MM.1S (cell line): Measurements from ENCODE around the gene CLC.

Experiments
- DNase-seq: peaks from one replicate; pipeline ENCODE4 v3.0.0-alpha.2; 2015
- H2AFZ ChIP-seq: fragments of 300-600 bp; sonication (generic); 2 replicates; pipeline ENCODE4 v1.6.0; 2016; ENCODE audit warnings: antibody characterized with exemption, low read length
- H3F3A ChIP-seq: fragments of 300-600 bp; sonication (generic); 2 replicates; pipeline ENCODE4 v1.6.1; 2016; ENCODE audit warnings: mild to moderate bottlenecking, antibody characterized with exemption, low read length, moderate library complexity, mixed read lengths; ENCODE audit not compliant: insufficient read depth
- H3K27ac ChIP-seq: fragments of 300-600 bp; sonication (generic); 2 replicates; pipeline ENCODE4 v1.5.1; 2016; ENCODE audit warnings: mild to moderate bottlenecking, low read length
- H3K27me3 ChIP-seq: fragments of 300-600 bp; sonication (generic); replicated peaks from 2 replicates; pipeline ENCODE4 v1.6.0; 2016; ENCODE audit warnings: low read length; ENCODE audit not compliant: insufficient read depth
- H3K36me3 ChIP-seq: fragments of 300-600 bp; sonication (generic); replicated peaks from 2 replicates; pipeline ENCODE4 v1.6.1; 2016; ENCODE audit warnings: mild to moderate bottlenecking, low read length, mixed read lengths; ENCODE audit not compliant: insufficient read depth
- H3K4me1 ChIP-seq: fragments of 300-600 bp; sonication (generic); 2 replicates; pipeline ENCODE4 v1.6.1; 2016; ENCODE audit warnings: low read length, mixed read lengths
- H3K4me2 ChIP-seq: fragments of 300-600 bp; sonication (generic); 2 replicates; pipeline ENCODE4 v1.6.0; 2016; ENCODE audit warnings: low read depth, low read length
- H3K4me3 ChIP-seq: fragments of 300-600 bp; sonication (generic); 2 replicates; pipeline ENCODE4 v1.5.1; 2016; ENCODE audit warnings: low read length, mixed read lengths
- H3K79me2 ChIP-seq: fragments of 300-600 bp; sonication (generic); 2 replicates; pipeline ENCODE4 v1.6.1; 2016; ENCODE audit warnings: mixed run types, low read length, mixed read lengths
- H3K9ac ChIP-seq: fragments of 300-600 bp; sonication (generic); 2 replicates; pipeline ENCODE4 v1.6.1; 2016; ENCODE audit warnings: low read length, mixed read lengths
- H3K9me2 ChIP-seq: fragments of 300-600 bp; sonication (generic); replicated peaks from 2 replicates; pipeline ENCODE4 v1.6.1; 2016; ENCODE audit warnings: mild to moderate bottlenecking, low read length, mixed read lengths; ENCODE audit not compliant: insufficient read depth
- H3K9me3 ChIP-seq: fragments of 300-600 bp; sonication (generic); replicated peaks from 2 replicates; pipeline ENCODE4 v1.6.1; 2016; ENCODE audit warnings: mild to moderate bottlenecking, low read length, mixed read lengths; ENCODE audit not compliant: insufficient read depth
- H4K20me1 ChIP-seq: fragments of 300-600 bp; sonication (generic); 2 replicates; pipeline ENCODE4 v1.6.1; 2016; ENCODE audit warnings: mild to moderate bottlenecking, low read length, moderate library complexity, mixed read lengths; ENCODE audit not compliant: insufficient read depth
- EZH2 ChIP-seq: fragments of 300-600 bp; sonication (generic); optimal IDR thresholded peaks from 2 replicates; pipeline ENCODE3; 2017; ENCODE audit warnings: low read depth, mild to moderate bottlenecking, antibody characterized with exemption, low read length, mixed read lengths
- EZH2phosphoT487 ChIP-seq: fragments of 300-600 bp; sonication (generic); IDR thresholded peaks from 2 replicates; pipeline ENCODE4 v1.6.1; 2018; ENCODE audit warnings: antibody characterized with exemption, low read length
- TF ChIP-seq, protein P1 (sequence below): fragments of 300-600 bp; sonication (generic); IDR thresholded peaks from 2 replicates; pipeline ENCODE4 v1.5.1; 2016; ENCODE audit warnings: antibody characterized with exemption, low read length, mixed read lengths

Gene CLC

DNA sequence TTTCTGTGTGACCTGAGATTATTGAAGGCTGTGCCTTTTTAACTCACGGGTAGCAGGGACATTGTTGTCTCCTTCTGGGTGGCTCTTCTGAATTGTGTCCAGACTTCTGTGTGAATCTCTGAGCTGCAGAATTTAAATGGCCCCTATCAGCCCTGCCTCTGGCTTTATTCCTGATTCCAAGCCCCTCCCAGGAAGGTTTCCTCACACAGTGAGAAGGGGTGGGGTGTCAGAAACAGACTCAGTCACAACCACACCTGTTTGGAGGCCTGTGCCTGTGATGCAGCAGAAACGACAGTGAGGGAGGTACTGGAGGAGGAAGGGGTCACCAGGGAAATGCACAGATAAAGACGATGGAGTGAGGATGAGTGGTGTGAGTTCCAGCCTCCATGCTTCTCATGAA lies at the start of gene CLC:
Gene CLC, minus strand, starts transcription at position 139 of the 400 bp plus-strand sequence. Its CDS starts 77 bp downstream, at position 62.
- Histone ChIP-seq H3K27ac (no peak within 1 kb of the TSS), H4K20me1 (no peaks in the 10 kb centered on the region), H3K9ac (no peak within 1 kb of the TSS), H3K9me2 (no peaks in the 10 kb centered on the region), H3K4me3 (no peak within 1 kb of the TSS), H3F3A (no peaks in the 10 kb centered on the region), H2AFZ (no peak within 1 kb of the TSS), H3K4me2 (no peak within 1 kb of the TSS), H3K9me3 (no peaks in the 10 kb centered on the region), H3K4me1 (peaks cover 9% of the 10 kb centered on the region), H3K36me3 (no peaks in the 10 kb centered on the region), H3K79me2 (no peaks in the 10 kb centered on the region), H3K27me3 (no peaks in the 10 kb centered on the region)
- no peak for DNase-seq
- TF ChIP-seq, protein P1, sequence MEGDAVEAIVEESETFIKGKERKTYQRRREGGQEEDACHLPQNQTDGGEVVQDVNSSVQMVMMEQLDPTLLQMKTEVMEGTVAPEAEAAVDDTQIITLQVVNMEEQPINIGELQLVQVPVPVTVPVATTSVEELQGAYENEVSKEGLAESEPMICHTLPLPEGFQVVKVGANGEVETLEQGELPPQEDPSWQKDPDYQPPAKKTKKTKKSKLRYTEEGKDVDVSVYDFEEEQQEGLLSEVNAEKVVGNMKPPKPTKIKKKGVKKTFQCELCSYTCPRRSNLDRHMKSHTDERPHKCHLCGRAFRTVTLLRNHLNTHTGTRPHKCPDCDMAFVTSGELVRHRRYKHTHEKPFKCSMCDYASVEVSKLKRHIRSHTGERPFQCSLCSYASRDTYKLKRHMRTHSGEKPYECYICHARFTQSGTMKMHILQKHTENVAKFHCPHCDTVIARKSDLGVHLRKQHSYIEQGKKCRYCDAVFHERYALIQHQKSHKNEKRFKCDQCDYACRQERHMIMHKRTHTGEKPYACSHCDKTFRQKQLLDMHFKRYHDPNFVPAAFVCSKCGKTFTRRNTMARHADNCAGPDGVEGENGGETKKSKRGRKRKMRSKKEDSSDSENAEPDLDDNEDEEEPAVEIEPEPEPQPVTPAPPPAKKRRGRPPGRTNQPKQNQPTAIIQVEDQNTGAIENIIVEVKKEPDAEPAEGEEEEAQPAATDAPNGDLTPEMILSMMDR = no peak
- TF ChIP-seq EZH2phosphoT487 (no peak), EZH2 (no peak)

DNA sequence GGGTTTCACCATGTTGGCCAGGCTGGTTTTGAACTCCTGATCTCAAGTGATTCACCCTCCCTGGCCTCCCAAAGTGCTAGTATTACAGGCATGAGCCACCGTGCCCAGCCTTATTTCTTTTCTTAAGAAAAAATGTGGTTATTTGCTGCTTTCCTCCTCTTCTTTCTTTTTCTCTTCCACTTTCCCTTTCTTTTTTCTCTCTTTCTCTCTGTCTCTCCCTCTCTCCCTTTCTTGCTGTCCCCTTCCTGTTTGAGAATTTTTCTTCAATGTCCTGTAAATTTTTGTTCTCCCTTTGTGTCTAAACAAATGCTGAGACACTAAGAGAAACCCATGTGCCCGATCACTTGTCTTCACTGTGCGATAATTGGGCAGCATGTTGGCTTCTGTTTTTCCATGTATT lies 43.1 kb upstream of the CLC start:
- Histone ChIP-seq H3K4me3 (no peak overlapping the region), H3K27me3 (no peaks in the 10 kb centered on the region), H3K27ac (no peak overlapping the region), H4K20me1 (no peaks in the 10 kb centered on the region), H2AFZ (no peak overlapping the region), H3K79me2 (no peaks in the 10 kb centered on the region), H3K9ac (no peak overlapping the region), H3K9me3 (no peaks in the 10 kb centered on the region), H3K36me3 (no peaks in the 10 kb centered on the region), H3K4me2 (no peak overlapping the region), H3F3A (no peaks in the 10 kb centered on the region), H3K9me2 (no peaks in the 10 kb centered on the region), H3K4me1 (peaks cover 5% of the 10 kb centered on the region; the same call in 1 of the 2 replicates)
- no peak for DNase-seq
- no peak for TF ChIP-seq EZH2phosphoT487
- TF ChIP-seq EZH2 = no peak
- TF ChIP-seq, protein P1 = no peak

DNA sequence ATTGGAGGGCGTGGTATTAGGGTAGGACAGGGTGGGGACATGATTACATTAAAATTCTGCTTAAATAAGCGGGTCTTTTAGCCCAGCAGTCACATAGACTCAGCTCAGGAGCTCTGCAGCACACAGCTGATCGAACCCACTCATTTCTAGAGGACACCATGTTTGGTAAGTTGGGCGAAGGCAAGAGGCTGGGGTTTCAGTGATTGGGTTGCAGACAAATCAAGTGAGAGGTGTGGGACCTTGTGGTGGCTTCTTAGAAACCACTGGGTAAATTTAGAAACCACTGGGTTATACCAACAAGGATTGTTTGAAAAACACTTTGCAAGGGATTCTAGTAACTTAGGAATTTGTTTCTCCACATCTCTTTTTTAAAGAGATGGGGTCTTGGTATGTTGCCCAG lies 40.9 kb upstream of the CLC start, which contains the start of gene LEUTX:
Gene LEUTX, plus strand, starts transcription at position 92 of the 400 bp plus-strand sequence. Its CDS starts 67 bp downstream, at position 159.
- H3K79me2 ChIP-seq = no peaks in the 10 kb centered on the region
- no peaks in the 10 kb centered on the region for H3K36me3 ChIP-seq
- no peaks in the 10 kb centered on the region for H3F3A ChIP-seq
- H3K4me3 ChIP-seq = no peak within 1 kb of the TSS
- H3K4me1 ChIP-seq = peaks cover 5% of the 10 kb centered on the region; the same call in 1 of the 2 replicates
- TF ChIP-seq EZH2 (no peak), EZH2phosphoT487 (no peak)
- TF ChIP-seq, protein P1 = no peak
- H3K4me2 ChIP-seq = no peak within 1 kb of the TSS
- H3K9me2 ChIP-seq = no peaks in the 10 kb centered on the region
- no peak within 1 kb of the TSS for H3K27ac ChIP-seq
- no peak within 1 kb of the TSS for H2AFZ ChIP-seq
- no peaks in the 10 kb centered on the region for H4K20me1 ChIP-seq
- no peaks in the 10 kb centered on the region for H3K27me3 ChIP-seq
- no peaks in the 10 kb centered on the region for H3K9me3 ChIP-seq
- no peak for DNase-seq
- no peak within 1 kb of the TSS for H3K9ac ChIP-seq
